DMS79 treated with DMSO at 0.1 percent for 48 hours (cell line): ENCODE measurements around the gene HBS1L.

Experiments used
- DNase-seq: peaks from one replicate; lab custom pipeline; 2025; lab: John Stamatoyannopoulos, UW

HBS1L gene

GRCh38 chr6:135036731-135037420, 17.7 kb downstream of the HBS1L start:
- no peak for DNase-seq

- DNase-seq, result peak; percentile 60
Measured at GRCh38 chr6:135033238-135033637, 21.4 kb downstream of the HBS1L start.

GRCh38 chr6:135030532-135031178, 24.0 kb downstream of the HBS1L start:
- DNase-seq, result no peak

DNA sequence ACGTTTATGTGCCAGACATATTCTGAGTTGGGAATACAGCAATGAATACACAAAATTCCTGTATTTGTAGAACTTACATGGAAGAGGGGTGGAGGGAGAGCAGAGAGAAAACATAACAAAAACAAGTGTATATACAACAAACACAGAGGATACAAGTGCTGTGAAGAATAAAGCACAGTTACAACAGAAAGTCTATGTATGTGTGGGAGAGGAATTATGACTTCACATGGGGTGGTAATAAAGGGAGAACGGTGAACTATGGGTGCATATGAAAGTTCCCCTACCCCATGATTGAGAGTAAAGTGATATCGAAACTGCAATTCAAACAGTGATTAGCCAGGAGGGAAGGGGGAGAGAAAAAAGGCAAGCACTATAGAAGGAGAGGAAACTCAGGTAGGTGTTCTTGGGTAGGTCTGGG, 24.6 kb downstream of the HBS1L start:
- DNase-seq, result no peak

DNA sequence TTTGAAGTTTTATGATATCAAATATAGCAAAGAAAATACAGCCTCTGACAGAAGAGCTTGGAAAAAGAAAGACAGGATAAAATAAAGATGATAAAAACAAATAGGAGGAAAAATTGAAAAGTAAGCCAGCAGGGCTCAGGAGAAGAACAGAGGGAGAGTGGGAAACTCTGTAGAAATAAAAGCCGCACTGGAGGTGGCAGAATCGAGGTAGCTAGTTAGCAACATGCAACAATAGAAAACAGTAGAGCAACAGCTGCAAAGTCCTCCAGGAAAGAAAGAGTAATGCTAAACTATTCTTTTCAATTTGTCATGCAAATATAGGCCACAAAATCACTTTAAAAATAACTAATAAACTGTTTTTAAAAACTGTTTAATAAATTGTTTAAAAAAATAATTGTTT, 28.8 kb downstream of the HBS1L start:
- DNase-seq, result no peak

DNA sequence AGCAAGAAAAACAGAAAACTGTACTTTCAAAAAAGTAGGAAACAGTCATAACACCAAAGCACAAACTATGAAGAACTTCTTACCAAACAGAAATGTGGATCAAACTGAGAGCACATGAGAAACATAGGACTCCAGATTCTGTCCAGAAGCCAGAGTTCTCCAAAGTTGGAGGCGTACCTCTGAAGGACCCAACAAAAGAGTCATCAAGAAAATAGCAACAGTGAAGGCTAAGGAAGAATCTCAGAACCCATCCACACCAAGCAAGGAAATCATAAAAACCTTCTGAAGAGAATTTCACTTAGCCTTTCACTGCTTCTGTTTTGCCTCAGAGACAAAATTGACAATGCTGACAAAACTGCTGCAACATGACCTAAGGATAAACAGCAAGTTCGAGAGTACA, 29.4 kb downstream of the HBS1L start:
- DNase-seq, result no peak

GRCh38 chr6:135022050-135022697, 32.4 kb downstream of the HBS1L start:
- DNase-seq, result no peak

- DNase-seq, result no peak
Measured at GRCh38 chr6:135021310-135022049, 33.1 kb downstream of the HBS1L start.

- no peak for DNase-seq
Measured at GRCh38 chr6:135018941-135019340, 35.7 kb downstream of the HBS1L start.

- no peak for DNase-seq
Measured at GRCh38 chr6:135018052-135018451, 36.6 kb downstream of the HBS1L start.

DNA sequence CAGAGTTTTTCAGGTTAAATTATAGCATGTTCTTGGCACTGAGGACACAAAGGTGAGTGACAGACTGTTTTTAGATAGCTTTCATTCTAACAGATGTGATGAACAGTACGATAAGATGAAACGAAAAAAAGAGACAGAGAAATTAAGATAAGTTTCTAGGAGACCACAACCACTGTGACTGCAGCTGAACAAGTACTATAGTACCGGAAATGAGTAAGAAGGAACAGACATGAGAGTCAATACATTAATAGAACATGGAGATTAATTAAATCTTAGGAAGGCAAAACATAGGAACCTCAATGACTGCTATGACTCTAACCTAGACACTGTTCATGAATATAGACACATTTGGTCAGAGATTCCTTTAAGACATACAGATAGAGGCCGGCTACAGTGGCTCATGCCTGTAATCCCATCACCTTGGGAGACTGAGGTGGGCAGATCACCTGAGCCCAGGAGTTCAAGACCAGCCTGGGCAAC, 40.2 kb downstream of the HBS1L start:
- no peak for DNase-seq

- no peak for DNase-seq
Measured at GRCh38 chr6:135013211-135013610, 41.4 kb downstream of the HBS1L start.

- no peak for DNase-seq
Measured at GRCh38 chr6:135012764-135013163, 41.9 kb downstream of the HBS1L start.

DNA sequence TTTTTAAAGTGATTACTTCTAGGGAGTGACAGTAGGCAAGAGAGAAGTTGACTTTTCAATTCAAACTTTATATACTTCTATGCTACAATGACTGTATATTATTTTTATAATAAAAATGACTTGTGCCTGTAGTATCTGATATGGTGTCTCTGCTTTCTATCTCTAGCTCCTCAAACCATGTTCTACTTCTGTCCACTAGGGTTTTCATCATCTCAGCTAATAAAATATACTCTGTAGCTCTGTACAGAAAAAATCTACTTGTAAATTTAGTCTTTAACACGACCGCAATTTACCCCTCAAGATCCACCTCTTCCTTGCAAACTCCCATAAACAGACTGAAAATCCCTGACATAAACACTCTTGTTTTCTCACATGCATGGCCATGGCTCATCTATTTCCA, 42.3 kb downstream of the HBS1L start:
- DNase-seq, result no peak

GRCh38 chr6:135008941-135009290, 45.7 kb downstream of the HBS1L start:
- DNase-seq, result no peak

- DNase-seq, result no peak
Measured at GRCh38 chr6:135008072-135008940, 46.3 kb downstream of the HBS1L start.

- no peak for DNase-seq
Measured at GRCh38 chr6:135006386-135006914, 48.2 kb downstream of the HBS1L start.

GRCh38 chr6:135004399-135004798, 50.2 kb downstream of the HBS1L start:
- DNase-seq, result no peak

- DNase-seq, result no peak
Measured at GRCh38 chr6:135002974-135003703, 51.5 kb downstream of the HBS1L start.

GRCh38 chr6:135002229-135002844, 52.3 kb downstream of the HBS1L start:
- no peak for DNase-seq
